Nephron (organoid): ENCODE measurements around the gene TEDC1.

Experiments used
- H3K27ac Mint-ChIP-seq, 3 experiments: 2 replicates each; pipeline ENCODE4 v1.8.0; 2020; ENCODE audit warnings: mixed read lengths in 3 of 3, mild to moderate bottlenecking in 2 of 3, moderate library complexity in 1 of 3
- H3K27me3 Mint-ChIP-seq: 2 replicates; pipeline ENCODE4 v1.8.0; 2021; ENCODE audit warnings: low read depth, mild to moderate bottlenecking, moderate library complexity, mixed read lengths
- H3K36me3 Mint-ChIP-seq: 2 replicates; pipeline ENCODE4 v1.8.0; 2020; ENCODE audit warnings: low read depth, mixed read lengths
- H3K4me1 Mint-ChIP-seq: 2 replicates; pipeline ENCODE4 v1.8.0; 2020; ENCODE audit warnings: mixed read lengths
- H3K4me3 Mint-ChIP-seq, 3 experiments: 2 replicates each; pipeline ENCODE4 v1.8.0; 2020; ENCODE audit warnings: mild to moderate bottlenecking in 3 of 3, mixed read lengths in 3 of 3, moderate library complexity in 2 of 3
- H3K9me3 Mint-ChIP-seq: 2 replicates; pipeline ENCODE4 v1.8.0; 2020; ENCODE audit warnings: mixed read lengths
- TF ChIP-seq, protein P1 (sequence below), 3 experiments: fragments of 200-600 bp; sonication (generic); IDR thresholded peaks; one replicate each; pipeline ENCODE4 v1.5.0; 2021; ENCODE audit warnings: antibody characterized with exemption in 3 of 3; ENCODE audit not compliant: unreplicated experiment in 3 of 3

Gene TEDC1

DNA sequence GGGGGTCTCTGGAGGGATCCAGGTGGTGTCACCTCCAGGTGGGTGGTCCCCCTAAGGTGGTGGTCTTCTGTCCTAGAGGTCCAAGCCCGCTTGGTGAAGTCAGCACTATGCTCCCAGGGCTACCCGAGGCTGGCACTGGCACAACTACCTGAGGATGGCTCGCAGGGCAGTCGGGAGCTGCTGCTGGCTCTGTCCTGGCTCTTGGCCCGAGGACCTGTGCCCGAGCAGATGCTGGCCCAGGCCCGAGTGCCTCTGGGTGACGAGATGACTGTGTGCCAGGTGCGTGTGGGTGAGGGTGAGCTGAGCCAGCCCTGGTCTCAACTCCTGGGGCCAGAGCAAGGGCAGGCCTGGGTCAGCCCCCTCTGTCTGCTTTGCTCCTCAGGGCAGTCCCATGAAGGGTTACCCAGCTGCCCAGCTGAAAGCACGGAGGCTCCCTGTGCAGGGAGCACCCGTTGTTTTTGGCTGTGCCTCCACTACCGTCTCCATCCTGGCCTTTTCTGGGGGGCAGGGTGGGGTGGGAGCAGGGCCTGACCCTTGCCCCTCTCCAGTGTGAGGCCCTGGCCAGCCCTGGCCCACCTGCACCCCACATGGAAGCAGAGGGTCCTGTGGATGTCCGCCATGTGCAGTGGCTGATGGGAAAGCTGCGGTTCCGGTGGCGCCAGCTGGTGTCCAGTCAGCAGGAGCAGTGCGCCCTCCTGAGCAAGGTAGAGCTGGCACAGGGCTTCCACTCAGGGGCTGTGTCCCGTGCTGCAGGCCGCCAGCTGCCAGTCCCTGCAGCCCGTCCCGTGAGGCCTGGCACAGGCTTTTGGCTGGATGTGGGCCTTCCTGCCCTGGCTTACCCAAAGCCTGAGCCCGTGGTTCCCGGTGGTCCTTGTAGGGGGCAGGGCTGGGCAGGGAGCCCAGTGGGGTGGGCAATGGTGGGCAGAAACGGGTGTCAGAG, 1.3 kb downstream of the TEDC1 start:
- Mint-ChIP-seq H3K36me3 (no peaks in the 10 kb centered on the region), H3K9me3 (no peaks in the 10 kb centered on the region), H3K27me3 (peaks cover 18% of the 10 kb centered on the region), H3K4me1 (peaks cover 6% of the 10 kb centered on the region), H3K4me3 (peak overlapping the region; percentile 86 to 93 (median 87)), H3K27ac (peak overlapping the region in 1 of 3 experiments; percentile 74)
- TF ChIP-seq, protein P1, sequence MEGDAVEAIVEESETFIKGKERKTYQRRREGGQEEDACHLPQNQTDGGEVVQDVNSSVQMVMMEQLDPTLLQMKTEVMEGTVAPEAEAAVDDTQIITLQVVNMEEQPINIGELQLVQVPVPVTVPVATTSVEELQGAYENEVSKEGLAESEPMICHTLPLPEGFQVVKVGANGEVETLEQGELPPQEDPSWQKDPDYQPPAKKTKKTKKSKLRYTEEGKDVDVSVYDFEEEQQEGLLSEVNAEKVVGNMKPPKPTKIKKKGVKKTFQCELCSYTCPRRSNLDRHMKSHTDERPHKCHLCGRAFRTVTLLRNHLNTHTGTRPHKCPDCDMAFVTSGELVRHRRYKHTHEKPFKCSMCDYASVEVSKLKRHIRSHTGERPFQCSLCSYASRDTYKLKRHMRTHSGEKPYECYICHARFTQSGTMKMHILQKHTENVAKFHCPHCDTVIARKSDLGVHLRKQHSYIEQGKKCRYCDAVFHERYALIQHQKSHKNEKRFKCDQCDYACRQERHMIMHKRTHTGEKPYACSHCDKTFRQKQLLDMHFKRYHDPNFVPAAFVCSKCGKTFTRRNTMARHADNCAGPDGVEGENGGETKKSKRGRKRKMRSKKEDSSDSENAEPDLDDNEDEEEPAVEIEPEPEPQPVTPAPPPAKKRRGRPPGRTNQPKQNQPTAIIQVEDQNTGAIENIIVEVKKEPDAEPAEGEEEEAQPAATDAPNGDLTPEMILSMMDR (IDR thresholded peaks at IDR 0.05; ENCODE audit: unreplicated experiment in 3 of 3) = no peak

DNA sequence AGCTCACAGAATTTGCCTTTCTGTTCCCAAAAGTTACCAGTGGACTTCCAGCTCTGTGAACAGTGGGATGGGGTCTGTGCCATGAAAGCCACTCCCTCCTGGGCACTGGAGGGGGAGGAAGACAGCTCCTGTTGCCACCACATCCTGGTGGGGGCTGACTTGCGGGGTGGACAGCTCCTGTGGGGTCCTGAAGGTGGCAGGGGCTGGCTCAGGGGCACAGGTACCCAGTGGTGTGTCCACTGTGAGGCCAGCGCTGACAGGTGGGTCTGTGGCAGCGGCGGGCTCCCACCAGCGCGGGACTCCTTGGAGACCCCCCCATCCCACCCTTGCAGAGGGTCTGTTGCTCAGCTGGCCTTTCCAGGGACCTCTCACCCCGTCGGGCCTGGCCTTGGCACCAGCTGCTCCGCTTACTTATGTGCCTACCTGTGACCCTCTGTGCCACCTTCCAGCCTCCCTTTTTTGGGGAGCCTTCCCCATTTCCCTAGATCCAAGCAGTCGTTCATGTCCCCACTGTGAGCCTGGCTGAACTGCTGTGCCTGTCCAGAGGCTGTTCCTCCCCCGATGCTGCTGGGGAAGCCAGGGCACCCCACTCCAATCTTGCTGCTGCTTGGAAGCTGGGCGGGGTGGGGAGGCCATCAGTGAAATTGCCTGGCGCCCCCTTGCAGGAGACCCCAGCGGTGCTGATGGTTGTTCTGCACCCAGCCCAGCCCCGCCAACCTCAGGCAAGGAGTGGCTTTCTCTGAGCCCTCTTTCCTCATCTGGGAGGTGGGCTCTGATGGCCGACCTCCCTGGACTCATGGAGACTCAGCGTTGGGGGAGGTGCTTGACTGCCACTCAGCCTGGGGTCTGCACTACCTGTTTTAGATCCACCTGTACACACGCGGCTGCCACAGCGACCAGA, 2.2 kb downstream of the TEDC1 start:
- Mint-ChIP-seq H3K9me3 (no peaks in the 10 kb centered on the region), H3K36me3 (no peaks in the 10 kb centered on the region), H3K27ac (no peak overlapping the region), H3K27me3 (peaks cover 12% of the 10 kb centered on the region), H3K4me3 (peak overlapping the region; percentile 53 to 73 (median 60)), H3K4me1 (peaks cover 6% of the 10 kb centered on the region)
- TF ChIP-seq, protein P1 (IDR thresholded peaks at IDR 0.05; ENCODE audit: unreplicated experiment in 3 of 3) = no peak

DNA sequence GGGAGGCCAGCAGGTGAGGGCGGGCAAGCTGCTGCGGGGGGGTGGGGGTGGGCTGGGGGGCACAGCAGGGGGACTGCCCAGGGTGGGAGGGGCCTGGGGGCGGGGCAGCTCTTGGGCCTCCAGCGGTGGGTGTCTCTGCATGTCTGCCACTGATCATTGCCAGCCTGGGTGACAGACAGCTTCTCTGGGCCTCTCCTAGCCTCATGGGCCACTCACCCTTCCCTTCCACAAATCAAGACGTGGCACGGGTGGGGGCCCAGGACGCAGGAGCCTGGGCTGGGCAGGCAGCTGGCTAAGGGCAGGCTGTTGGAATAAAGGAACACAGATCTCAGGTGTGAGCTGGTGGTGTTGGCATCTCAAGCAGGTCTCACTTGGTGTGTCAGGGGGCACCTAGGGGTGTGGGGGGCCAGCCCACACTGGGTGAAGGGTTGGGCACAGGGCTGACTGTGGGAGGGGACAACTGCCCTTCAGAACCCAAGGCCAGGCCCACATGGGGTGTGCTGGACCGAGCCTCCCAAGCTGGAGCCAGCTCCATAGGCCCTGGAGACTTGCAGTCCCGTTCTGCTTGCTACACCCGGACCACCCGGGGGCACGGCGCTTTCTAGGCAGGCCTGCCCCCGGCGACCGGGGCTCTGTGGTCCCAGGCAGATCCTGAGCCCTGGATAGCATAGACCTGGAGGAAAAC, 3.0 kb downstream of the TEDC1 start:
- Mint-ChIP-seq H3K9me3 (no peaks in the 10 kb centered on the region), H3K36me3 (no peaks in the 10 kb centered on the region), H3K4me3 (peak overlapping the region in 2 of 3 experiments; percentile 9 to 21), H3K4me1 (peaks cover 6% of the 10 kb centered on the region), H3K27me3 (peaks cover 6% of the 10 kb centered on the region), H3K27ac (no peak overlapping the region)
- TF ChIP-seq, protein P1 (IDR thresholded peaks at IDR 0.05; ENCODE audit: unreplicated experiment in 3 of 3) = no peak

DNA sequence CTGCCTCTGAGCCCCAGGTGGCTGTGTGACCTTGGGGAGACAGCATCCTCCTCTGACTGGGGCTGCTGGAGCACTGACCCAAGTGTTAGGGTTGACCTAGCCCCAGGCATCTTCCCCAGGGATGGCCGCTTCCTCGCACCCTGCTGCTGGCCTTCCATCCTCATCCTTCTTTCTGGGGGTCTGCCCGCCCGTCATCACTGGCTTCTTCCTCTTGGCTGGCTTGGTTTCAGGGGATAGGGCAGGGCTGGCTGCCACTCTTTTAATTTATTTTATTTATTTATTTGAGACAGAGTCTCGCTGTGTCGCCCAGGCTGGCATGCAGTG, 3.5 kb downstream of the TEDC1 start:
- H3K9me3 Mint-ChIP-seq = no peaks in the 10 kb centered on the region
- H3K27ac Mint-ChIP-seq = no peak overlapping the region
- H3K27me3 Mint-ChIP-seq = peaks cover 2% of the 10 kb centered on the region
- H3K4me1 Mint-ChIP-seq = peaks cover 3% of the 10 kb centered on the region
- TF ChIP-seq, protein P1 (IDR thresholded peaks at IDR 0.05; ENCODE audit: unreplicated experiment in 3 of 3) = no peak
- no peaks in the 10 kb centered on the region for H3K36me3 Mint-ChIP-seq
- peak overlapping the region in 2 of 3 experiments; percentile 27 to 47 for H3K4me3 Mint-ChIP-seq

DNA sequence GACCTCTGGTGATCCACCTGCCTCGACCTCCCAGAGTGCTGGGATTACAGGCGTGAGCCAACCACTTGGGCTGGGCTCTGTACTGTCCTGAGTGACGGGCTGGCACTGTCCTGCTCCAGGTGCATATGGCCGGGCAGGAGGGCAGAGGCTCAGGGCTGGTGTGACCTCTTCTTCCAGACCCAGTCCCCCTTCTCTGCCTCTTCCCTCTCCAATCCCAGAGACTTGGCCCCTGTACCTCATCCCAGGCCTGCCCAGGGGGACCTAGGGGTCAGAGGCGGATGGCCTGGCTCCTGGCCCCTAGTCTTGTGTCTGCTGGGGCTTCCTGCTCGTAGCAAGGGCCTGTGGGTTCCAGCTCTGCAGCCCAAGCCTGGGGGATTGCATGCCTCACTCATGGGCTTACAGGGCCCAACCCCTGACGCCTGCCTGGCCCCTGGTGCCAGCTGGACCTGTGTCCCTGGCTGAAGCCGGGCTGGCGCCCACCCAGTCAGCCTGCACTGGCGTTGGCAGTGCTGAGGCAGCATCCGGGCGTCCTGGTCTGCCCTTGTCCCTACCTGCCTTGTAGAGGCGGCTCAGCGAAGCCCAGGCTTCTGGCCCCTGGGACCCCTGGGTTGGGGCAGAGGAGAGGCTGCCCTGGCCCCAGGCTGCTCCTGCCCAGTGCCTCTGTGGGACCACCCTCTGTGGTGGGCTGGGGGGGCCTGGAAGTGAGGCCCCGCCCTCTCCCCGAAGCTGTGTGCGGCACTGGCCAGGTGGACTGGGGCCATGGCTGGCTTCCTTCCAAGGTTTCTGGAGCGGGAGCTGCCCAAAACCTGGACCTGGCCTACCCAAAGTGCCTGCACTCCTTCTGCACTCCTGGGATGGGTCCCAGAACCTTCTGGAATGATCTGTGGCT, 4.3 kb downstream of the TEDC1 start:
- Mint-ChIP-seq H3K27ac (no peak overlapping the region), H3K4me3 (no peak overlapping the region), H3K36me3 (no peaks in the 10 kb centered on the region), H3K9me3 (no peaks in the 10 kb centered on the region), H3K27me3 (no peaks in the 10 kb centered on the region), H3K4me1 (no peaks in the 10 kb centered on the region)
- TF ChIP-seq, protein P1 (IDR thresholded peaks at IDR 0.05; ENCODE audit: unreplicated experiment in 3 of 3) = no peak
